ENCODE results near the gene FARP2.

DNA sequence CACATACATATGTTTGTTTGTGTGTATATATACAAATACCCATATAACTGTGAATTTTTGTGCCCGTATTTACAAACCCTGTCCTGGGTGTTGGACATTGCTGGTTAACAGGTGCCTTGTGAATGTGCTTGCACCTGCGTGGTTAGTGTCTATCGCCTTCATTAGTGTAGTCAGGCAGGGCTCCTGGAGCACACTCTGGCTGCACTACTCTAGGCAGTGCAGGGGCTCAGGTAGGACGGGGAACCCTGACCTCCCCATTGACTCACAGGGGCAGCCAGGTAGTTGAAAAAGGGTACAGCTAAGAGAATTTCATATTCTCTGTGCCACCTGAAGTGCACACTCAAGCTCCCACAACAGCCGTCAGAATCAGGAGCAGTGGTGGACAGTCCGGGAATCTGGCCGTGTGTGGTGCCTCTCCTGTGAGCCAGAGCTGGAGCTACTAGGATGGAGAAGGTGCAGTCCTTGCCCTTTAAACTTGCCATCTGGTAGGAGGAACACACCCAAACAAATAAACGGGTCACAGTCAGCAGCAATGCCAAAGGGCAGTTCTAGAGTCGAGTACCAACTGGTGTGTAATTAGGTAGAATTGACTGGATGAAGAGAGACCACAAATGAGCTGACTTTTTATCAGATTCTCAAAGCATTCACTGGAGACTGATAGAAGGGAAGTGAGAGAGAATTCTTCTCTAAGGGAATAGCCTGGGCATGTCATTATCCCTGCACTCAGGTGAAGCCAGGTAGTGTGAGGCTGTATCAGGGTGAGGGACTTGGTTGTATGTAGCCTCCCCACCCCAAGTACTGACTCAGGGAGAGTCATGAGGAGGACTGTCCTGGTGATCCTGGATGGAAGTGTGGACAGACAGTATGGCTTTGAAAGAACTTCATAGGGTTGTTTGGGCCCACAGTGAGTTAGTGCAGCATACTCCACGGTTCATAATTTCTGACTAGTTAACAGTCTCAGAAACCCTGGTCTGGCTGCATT is 44.1 kb downstream of the FARP2 start:
- TF ChIP-seq, protein P1, sequence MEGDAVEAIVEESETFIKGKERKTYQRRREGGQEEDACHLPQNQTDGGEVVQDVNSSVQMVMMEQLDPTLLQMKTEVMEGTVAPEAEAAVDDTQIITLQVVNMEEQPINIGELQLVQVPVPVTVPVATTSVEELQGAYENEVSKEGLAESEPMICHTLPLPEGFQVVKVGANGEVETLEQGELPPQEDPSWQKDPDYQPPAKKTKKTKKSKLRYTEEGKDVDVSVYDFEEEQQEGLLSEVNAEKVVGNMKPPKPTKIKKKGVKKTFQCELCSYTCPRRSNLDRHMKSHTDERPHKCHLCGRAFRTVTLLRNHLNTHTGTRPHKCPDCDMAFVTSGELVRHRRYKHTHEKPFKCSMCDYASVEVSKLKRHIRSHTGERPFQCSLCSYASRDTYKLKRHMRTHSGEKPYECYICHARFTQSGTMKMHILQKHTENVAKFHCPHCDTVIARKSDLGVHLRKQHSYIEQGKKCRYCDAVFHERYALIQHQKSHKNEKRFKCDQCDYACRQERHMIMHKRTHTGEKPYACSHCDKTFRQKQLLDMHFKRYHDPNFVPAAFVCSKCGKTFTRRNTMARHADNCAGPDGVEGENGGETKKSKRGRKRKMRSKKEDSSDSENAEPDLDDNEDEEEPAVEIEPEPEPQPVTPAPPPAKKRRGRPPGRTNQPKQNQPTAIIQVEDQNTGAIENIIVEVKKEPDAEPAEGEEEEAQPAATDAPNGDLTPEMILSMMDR (IDR thresholded peaks at IDR 0.05), result no peak
- TF ChIP-seq POLR2A (IDR thresholded peaks at IDR 0.05), result no peak

Measured in right lobe of liver (tissue), 4 donors.